Measurements from ENCODE around the gene LRP1.

DNA sequence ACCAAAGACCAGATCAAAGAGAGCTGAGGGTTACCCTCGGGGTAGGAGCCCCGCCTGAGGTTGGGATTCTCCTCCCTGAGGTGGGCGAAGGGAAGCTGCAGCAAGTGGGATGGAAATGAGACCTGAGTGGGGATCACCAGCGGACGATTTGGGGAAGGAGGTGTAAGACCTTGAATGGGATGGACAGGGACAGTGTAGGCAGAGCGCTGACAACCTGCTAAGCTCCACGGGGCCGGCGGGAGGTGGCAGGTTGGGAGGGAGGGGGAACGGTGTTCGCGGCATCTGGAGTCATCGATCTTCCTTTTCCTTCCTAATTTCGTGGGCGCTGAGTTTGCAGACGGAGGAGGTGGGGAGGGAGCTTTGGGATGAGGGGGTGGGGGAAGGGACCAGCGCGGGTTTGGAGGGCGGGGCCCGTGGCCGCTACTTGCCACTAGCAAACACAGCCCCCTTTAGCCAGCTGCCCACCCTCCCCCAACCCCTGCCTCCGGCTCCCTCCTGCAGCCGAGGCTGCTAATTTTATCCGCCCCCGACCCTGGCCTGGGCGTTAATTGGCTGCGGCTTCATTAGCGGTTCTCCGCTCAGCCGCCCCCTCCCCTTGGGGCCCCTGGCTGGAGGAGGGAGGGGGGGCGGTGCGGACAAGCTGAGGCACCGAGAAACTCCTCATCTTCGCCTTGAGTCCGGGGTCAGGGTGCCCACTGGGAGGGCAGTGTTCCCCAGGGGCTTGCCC is 98.5 kb downstream of the LRP1 start:
- TF ChIP-seq, protein P1, sequence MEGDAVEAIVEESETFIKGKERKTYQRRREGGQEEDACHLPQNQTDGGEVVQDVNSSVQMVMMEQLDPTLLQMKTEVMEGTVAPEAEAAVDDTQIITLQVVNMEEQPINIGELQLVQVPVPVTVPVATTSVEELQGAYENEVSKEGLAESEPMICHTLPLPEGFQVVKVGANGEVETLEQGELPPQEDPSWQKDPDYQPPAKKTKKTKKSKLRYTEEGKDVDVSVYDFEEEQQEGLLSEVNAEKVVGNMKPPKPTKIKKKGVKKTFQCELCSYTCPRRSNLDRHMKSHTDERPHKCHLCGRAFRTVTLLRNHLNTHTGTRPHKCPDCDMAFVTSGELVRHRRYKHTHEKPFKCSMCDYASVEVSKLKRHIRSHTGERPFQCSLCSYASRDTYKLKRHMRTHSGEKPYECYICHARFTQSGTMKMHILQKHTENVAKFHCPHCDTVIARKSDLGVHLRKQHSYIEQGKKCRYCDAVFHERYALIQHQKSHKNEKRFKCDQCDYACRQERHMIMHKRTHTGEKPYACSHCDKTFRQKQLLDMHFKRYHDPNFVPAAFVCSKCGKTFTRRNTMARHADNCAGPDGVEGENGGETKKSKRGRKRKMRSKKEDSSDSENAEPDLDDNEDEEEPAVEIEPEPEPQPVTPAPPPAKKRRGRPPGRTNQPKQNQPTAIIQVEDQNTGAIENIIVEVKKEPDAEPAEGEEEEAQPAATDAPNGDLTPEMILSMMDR (conservative IDR thresholded peaks at IDR 0.05) = no peak
- no peak for TF ChIP-seq ZFX (IDR thresholded peaks at IDR 0.05)
